Nephron progenitor cell (in vitro differentiated cells): Measurements from ENCODE around the gene NBEAL1.
"Not testable (repeated sequence)": the region's sequence is repeated elsewhere in the genome, so short reads cannot be mapped to it uniquely, and the experiment has no call there.

ENCODE experiments used
- DNase-seq: peaks from one replicate; pipeline ENCODE4 v3.0.0; 2021
- H3K27ac Mint-ChIP-seq: 2 replicates; pipeline ENCODE4 v1.8.0; 2021; ENCODE audit warnings: mild to moderate bottlenecking, moderate library complexity, mixed read lengths
- H3K27me3 Mint-ChIP-seq: 2 replicates; pipeline ENCODE4 v1.8.0; 2021; ENCODE audit warnings: mild to moderate bottlenecking, low read depth, mixed read lengths; ENCODE audit not compliant: poor library complexity
- H3K36me3 Mint-ChIP-seq: 2 replicates; pipeline ENCODE4 v1.8.0; 2021; ENCODE audit warnings: low read depth, mixed read lengths
- H3K4me1 Mint-ChIP-seq: 2 replicates; pipeline ENCODE4 v1.8.0; 2021; ENCODE audit warnings: mixed read lengths
- H3K4me3 Mint-ChIP-seq: 2 replicates; pipeline ENCODE4 v1.8.0; 2021; ENCODE audit warnings: mild to moderate bottlenecking, moderate library complexity, mixed read lengths
- H3K9me3 Mint-ChIP-seq: 2 replicates; pipeline ENCODE4 v1.8.0; 2021; ENCODE audit warnings: mild to moderate bottlenecking, moderate library complexity, mixed read lengths
- CTCF ChIP-seq: fragments of 200-600 bp; sonication (generic); IDR thresholded peaks from 2 replicates; pipeline ENCODE4 v1.5.0; 2021; ENCODE audit warnings: antibody characterized with exemption

The NBEAL1 gene

GRCh38 chr2:203014456-203015199 is at the start of gene NBEAL1:
TSS of gene NBEAL1 (plus strand) at chr2:203014875. CDS start at chr2:203016385, 1,510 bp downstream.
- Mint-ChIP-seq H3K36me3 (no peaks in the 10 kb centered on the region), H3K27ac (peak within 1 kb of the TSS; percentile 99), H3K9me3 (no peaks in the 10 kb centered on the region), H3K27me3 (peaks cover 7% of the 10 kb centered on the region), H3K4me3 (peak within 1 kb of the TSS; percentile 95), H3K4me1 (peaks cover 45% of the 10 kb centered on the region)
- DNase-seq: peak; percentile 99
- no peak for TF ChIP-seq CTCF

- no peaks in the 10 kb centered on the region for H3K27me3 Mint-ChIP-seq
- H3K27ac Mint-ChIP-seq: peak overlapping the region; percentile 68
- no peaks in the 10 kb centered on the region for H3K9me3 Mint-ChIP-seq
- H3K36me3 Mint-ChIP-seq: peaks cover 3% of the 10 kb centered on the region
- no peak for TF ChIP-seq CTCF
- H3K4me1 Mint-ChIP-seq: no peaks in the 10 kb centered on the region
- no peak overlapping the region for H3K4me3 Mint-ChIP-seq
- DNase-seq: no peak
Observed at GRCh38 chr2:202965810-202966460, 48.7 kb upstream of the NBEAL1 start.

GRCh38 chr2:202969404-202969803 is 45.3 kb upstream of the NBEAL1 start:
- not testable (repeated sequence) for H3K27ac Mint-ChIP-seq, H3K4me1 Mint-ChIP-seq, H3K27me3 Mint-ChIP-seq, DNase-seq, H3K4me3 Mint-ChIP-seq, H3K9me3 Mint-ChIP-seq
- peaks cover 18% of the 10 kb centered on the region for H3K36me3 Mint-ChIP-seq

- DNase-seq: no peak
- no peak overlapping the region for H3K27ac Mint-ChIP-seq
- no peaks in the 10 kb centered on the region for H3K27me3 Mint-ChIP-seq
- peaks cover 69% of the 10 kb centered on the region for H3K36me3 Mint-ChIP-seq
- no peaks in the 10 kb centered on the region for H3K4me1 Mint-ChIP-seq
- no peak overlapping the region for H3K4me3 Mint-ChIP-seq
- H3K9me3 Mint-ChIP-seq: peaks cover 9% of the 10 kb centered on the region
- TF ChIP-seq CTCF: no peak
Observed at GRCh38 chr2:202976809-202977208, 37.9 kb upstream of the NBEAL1 start.

- Mint-ChIP-seq H3K27ac (no peak overlapping the region), H3K36me3 (peaks cover 61% of the 10 kb centered on the region), H3K9me3 (peaks cover 9% of the 10 kb centered on the region), H3K4me1 (no peaks in the 10 kb centered on the region), H3K4me3 (no peak overlapping the region), H3K27me3 (no peaks in the 10 kb centered on the region)
- no peak for TF ChIP-seq CTCF
- DNase-seq: no peak
Observed at GRCh38 chr2:202982779-202983491, 31.7 kb upstream of the NBEAL1 start.

- TF ChIP-seq CTCF: no peak
- Mint-ChIP-seq H3K36me3 (no peaks in the 10 kb centered on the region), H3K4me3 (no peak overlapping the region), H3K9me3 (no peaks in the 10 kb centered on the region), H3K27me3 (no peaks in the 10 kb centered on the region), H3K4me1 (peaks cover 3% of the 10 kb centered on the region), H3K27ac (no peak overlapping the region)
- no peak for DNase-seq
Observed at GRCh38 chr2:202989749-202990148, 24.9 kb upstream of the NBEAL1 start.
